GDM1 (cell line): ENCODE results near the gene ATG5.

Experiments used
- DNase-seq: peaks from one replicate; lab custom pipeline; 2025; lab: John Stamatoyannopoulos, UW

Gene ATG5

GRCh38 chr6:106180208-106180607 is 145.4 kb downstream of the ATG5 start:
- no peak for DNase-seq

- no peak for DNase-seq
Measured at GRCh38 chr6:106178900-106179299, 146.7 kb downstream of the ATG5 start.

GRCh38 chr6:106177786-106178185 is 147.8 kb downstream of the ATG5 start:
- no peak for DNase-seq

- DNase-seq = no peak
Measured at GRCh38 chr6:106173124-106173879, 152.3 kb downstream of the ATG5 start.

GRCh38 chr6:106170030-106170791 is 155.3 kb downstream of the ATG5 start:
- DNase-seq = no peak

- no peak for DNase-seq
Measured at GRCh38 chr6:106169517-106169916, 156.0 kb downstream of the ATG5 start.

- DNase-seq = no peak
Measured at GRCh38 chr6:106168097-106168888, 157.3 kb downstream of the ATG5 start.

GRCh38 chr6:106167096-106167814 is 158.3 kb downstream of the ATG5 start:
- DNase-seq = no peak

GRCh38 chr6:106165885-106166485 is 159.6 kb downstream of the ATG5 start:
- DNase-seq = no peak

GRCh38 chr6:106163966-106164877 is 161.3 kb downstream of the ATG5 start:
- DNase-seq = no peak

GRCh38 chr6:106163446-106163965 is 162.1 kb downstream of the ATG5 start:
- DNase-seq = no peak

GRCh38 chr6:106162921-106163320 is 162.6 kb downstream of the ATG5 start:
- DNase-seq = no peak

GRCh38 chr6:106161893-106162292 is 163.7 kb downstream of the ATG5 start:
- no peak for DNase-seq

- DNase-seq = no peak
Measured at GRCh38 chr6:106161311-106161874, 164.2 kb downstream of the ATG5 start.

GRCh38 chr6:106160189-106160588 is 165.4 kb downstream of the ATG5 start:
- no peak for DNase-seq

- DNase-seq = no peak
Measured at GRCh38 chr6:106159531-106159940, 166.0 kb downstream of the ATG5 start.

GRCh38 chr6:106158816-106159215 is 166.7 kb downstream of the ATG5 start:
- DNase-seq = no peak

GRCh38 chr6:106156863-106157262 is 168.7 kb downstream of the ATG5 start:
- no peak for DNase-seq

- DNase-seq = no peak
Measured at GRCh38 chr6:106156413-106156812, 169.1 kb downstream of the ATG5 start.
